ENCODE data around the gene OR52E5.

The OR52E5 gene

DNA sequence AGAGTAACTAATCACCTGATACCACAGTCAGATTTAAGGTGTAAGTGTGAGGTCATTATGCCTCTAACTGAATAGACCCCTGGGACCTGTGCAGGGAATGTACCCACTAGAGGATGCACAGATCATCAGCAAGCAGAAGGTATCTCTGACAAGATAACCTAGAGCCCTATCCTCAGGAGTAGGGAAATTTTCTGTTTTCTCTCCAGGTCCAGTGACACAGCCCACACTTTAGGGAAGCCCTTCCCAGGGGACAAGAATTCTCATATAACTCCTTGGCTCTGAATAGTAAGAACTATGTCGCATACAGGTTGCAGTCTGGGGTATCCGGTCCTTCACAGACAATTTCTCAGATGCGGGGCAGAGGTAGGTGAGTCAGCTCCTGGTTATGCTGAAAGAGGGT is at the start of gene OR52E5:
OR52E5 (plus strand) TSS at position 301 of the 400 bp plus-strand sequence. CDS start 7,569 bp downstream, outside the sequence.
- no peaks in the 10 kb centered on the region for H3K9me3 Mint-ChIP-seq
- ATAC-seq (replicated peaks), result no peak
- H3K4me3 Mint-ChIP-seq, result no peak within 1 kb of the TSS
- H3K27ac Mint-ChIP-seq, result no peak within 1 kb of the TSS
- no peaks in the 10 kb centered on the region for H3K4me1 Mint-ChIP-seq
- H3K36me3 Mint-ChIP-seq, result no peaks in the 10 kb centered on the region
- DNase-seq, result no peak
- peaks cover 0 to 4% of the 10 kb centered on the region in 2 donors for H3K27me3 Mint-ChIP-seq

DNA sequence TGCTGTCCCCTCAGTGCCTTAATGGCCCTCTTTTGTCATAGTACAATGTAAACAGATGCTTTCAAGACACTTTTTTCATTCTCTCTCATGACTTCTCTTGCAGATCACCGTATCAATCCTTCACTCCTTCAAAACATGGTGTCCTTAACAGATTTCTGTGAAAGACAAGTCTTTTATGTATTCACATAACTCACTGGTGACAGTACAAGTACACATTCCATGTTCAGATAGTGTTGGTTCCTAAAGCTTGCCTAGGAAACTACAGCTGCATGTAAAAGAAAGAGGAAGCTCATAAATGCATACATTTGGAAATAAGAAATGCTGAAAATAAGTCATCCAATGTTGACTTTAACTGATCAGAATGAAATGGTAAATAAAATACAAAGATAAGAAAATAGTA is 46.3 kb upstream of the OR52E5 start:
- DNase-seq (no peak), ATAC-seq (replicated peaks) (no peak)
- Mint-ChIP-seq H3K27me3 (peaks cover 0 to 7% of the 10 kb centered on the region in 2 donors), H3K27ac (no peak overlapping the region), H3K9me3 (peaks cover 0 to 5% of the 10 kb centered on the region in 2 donors), H3K4me1 (no peaks in the 10 kb centered on the region), H3K36me3 (no peaks in the 10 kb centered on the region), H3K4me3 (no peak overlapping the region)

DNA sequence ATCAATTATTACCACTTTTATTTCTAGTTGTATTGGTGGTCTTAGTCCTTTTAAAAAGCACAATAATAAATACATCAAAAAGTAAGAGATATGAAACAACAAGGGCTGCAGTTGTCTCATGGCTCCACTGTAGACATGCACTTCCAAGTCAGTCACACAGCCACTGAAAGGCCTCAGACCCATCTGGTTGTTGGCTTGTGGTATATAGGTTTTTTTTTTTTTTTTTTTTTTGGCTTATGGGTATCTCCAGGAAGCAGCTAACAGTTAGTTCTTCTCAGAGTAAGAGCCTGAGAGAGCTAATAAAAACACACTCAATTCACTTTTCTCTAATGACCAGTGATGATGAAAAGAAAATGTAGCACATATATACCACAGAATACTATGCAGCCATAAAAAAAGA is 45.3 kb upstream of the OR52E5 start:
- Mint-ChIP-seq H3K4me1 (no peaks in the 10 kb centered on the region), H3K36me3 (no peaks in the 10 kb centered on the region), H3K27me3 (peaks cover 0 to 8% of the 10 kb centered on the region in 2 donors), H3K4me3 (no peak overlapping the region), H3K27ac (no peak overlapping the region), H3K9me3 (peaks cover 0 to 5% of the 10 kb centered on the region in 2 donors)
- DNase-seq (no peak), ATAC-seq (replicated peaks) (no peak)

DNA sequence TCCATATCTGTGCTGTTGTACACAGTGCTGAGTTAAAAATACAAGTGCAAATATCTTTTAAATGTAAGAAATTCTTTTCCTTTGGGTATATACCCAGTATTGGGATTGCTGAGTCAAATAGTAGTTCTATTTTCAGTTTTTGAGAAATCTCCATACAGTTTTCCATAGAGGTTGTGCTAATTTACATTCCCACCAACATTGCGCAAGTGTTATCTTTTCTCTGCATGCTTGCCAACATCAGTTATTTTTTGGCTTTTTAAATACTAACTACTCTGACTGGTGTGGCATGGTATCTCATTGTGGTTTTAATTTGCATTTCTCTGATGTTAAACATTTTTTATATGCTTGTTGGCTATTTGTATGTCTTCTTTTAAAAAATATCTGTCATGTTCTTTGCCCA is 42.0 kb upstream of the OR52E5 start:
- no peak overlapping the region for H3K27ac Mint-ChIP-seq
- no peak overlapping the region for H3K4me3 Mint-ChIP-seq
- no peaks in the 10 kb centered on the region for H3K36me3 Mint-ChIP-seq
- H3K4me1 Mint-ChIP-seq, result no peaks in the 10 kb centered on the region
- DNase-seq (no peak), ATAC-seq (replicated peaks) (no peak)
- peaks cover 6 to 8% of the 10 kb centered on the region in 2 donors for H3K9me3 Mint-ChIP-seq
- H3K27me3 Mint-ChIP-seq, result peaks cover 6 to 24% of the 10 kb centered on the region in 2 donors

DNA sequence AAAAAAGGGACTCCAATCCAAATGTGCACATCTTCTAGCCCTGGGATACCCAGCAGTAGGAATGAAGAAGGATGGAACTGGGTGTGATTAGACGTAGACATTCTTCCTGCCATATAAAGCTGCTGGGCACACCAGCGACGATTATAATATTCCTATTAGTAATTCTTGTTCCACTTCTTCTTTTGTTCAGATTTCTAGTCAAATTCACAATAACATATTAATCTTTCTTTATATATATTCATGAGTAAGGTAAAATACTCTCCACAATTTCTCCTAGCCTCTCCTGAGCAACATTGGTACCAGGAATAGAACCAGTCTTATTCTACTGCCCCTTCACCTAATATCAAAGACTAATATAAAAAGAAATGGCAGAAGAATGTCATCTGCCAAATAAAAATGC is 35.4 kb upstream of the OR52E5 start, which contains the start of gene OR52E8:
OR52E8 (minus strand) TSS at position 101 of the 400 bp plus-strand sequence; CDS start at position 101, 0 bp downstream.
- DNase-seq, result no peak
- no peak within 1 kb of the TSS for H3K4me3 Mint-ChIP-seq

DNA sequence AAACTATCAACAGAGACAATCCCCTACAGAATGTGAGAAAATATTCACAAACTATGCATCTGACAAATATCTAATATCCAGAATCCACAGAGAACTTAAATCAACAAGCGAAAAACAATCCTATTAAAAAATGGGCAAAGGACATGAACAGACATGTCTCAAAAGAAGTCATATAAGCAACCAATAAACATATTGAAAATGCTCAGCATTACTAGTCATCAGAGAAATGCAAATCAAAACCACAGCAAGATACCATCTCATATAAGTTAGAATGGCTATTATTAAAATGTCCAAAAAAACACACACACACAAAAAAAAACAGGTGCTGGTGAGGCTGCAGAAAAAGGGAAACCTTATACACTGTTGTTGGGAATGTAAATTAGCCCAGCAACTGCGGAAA is 27.2 kb upstream of the OR52E5 start:
- Mint-ChIP-seq H3K27ac (no peak overlapping the region), H3K27me3 (peaks cover 6 to 27% of the 10 kb centered on the region in 2 donors), H3K4me1 (no peaks in the 10 kb centered on the region), H3K4me3 (no peak overlapping the region), H3K36me3 (no peaks in the 10 kb centered on the region), H3K9me3 (peaks cover 2 to 5% of the 10 kb centered on the region in 2 donors)
- DNase-seq, result no peak
- no peak for ATAC-seq (replicated peaks)

More for the DNA sequence above, 35.4 kb upstream of the OR52E5 start, which contains the start of gene OR52E8:
- Mint-ChIP-seq H3K9me3 (peaks cover 3 to 6% of the 10 kb centered on the region in 2 donors), H3K27me3 (peaks cover 18 to 22% of the 10 kb centered on the region in 2 donors), H3K4me1 (no peaks in the 10 kb centered on the region), H3K27ac (no peak within 1 kb of the TSS), H3K36me3 (no peaks in the 10 kb centered on the region)
- ATAC-seq (replicated peaks), result no peak

DNA sequence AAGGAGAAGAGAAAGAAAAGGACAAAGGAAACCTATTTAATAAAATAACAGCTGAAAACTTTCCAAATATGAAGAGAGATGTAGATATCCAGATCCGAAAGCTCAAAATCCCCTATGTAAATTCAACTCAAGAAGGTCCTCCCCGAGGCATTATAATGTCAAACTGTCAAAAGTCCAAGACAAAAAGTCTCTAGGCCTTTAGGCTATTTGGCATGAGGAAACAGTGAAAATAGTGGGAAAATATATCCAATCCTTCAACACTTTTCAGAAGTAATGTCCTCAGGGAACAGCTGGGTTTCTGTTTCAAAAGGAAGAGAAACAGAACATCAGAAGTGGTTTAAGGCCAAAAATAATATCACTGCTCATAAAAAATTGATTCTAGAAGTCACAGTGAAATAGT is 14.4 kb upstream of the OR52E5 start:
- DNase-seq, result no peak
- Mint-ChIP-seq H3K36me3 (no peaks in the 10 kb centered on the region), H3K9me3 (peaks cover 0 to 4% of the 10 kb centered on the region in 2 donors), H3K27ac (no peak overlapping the region), H3K4me3 (no peak overlapping the region), H3K4me1 (no peaks in the 10 kb centered on the region), H3K27me3 (peaks cover 0 to 4% of the 10 kb centered on the region in 2 donors)
- no peak for ATAC-seq (replicated peaks)

DNA sequence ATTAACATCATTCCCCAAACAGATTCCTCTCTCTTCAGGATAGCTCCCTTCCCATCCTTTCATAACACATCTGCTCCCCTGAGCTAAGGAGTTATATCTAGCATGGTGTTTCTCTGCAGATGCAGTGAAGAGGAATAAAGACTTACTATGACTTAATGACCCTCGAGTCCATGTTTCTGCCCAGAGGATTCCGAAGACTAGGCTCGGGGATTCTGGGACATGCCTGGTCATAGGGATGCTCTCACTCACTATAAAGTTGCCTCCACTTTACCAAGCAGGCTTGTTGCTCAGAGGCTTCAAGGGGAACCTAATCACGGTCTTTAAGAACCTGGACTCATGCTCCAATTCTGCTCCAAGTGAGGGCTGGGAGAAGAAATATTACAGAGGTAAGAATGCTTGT is 12.7 kb upstream of the OR52E5 start, which contains the start of gene OR52E4:
OR52E4 (plus strand) TSS at position 301 of the 400 bp plus-strand sequence. CDS start 3,664 bp downstream, outside the sequence.
- Mint-ChIP-seq H3K4me1 (no peaks in the 10 kb centered on the region), H3K36me3 (no peaks in the 10 kb centered on the region), H3K4me3 (no peak within 1 kb of the TSS), H3K27ac (no peak within 1 kb of the TSS), H3K27me3 (peaks cover 0 to 7% of the 10 kb centered on the region in 2 donors), H3K9me3 (no peaks in the 10 kb centered on the region)
- no peak for DNase-seq
- ATAC-seq (replicated peaks), result no peak

DNA sequence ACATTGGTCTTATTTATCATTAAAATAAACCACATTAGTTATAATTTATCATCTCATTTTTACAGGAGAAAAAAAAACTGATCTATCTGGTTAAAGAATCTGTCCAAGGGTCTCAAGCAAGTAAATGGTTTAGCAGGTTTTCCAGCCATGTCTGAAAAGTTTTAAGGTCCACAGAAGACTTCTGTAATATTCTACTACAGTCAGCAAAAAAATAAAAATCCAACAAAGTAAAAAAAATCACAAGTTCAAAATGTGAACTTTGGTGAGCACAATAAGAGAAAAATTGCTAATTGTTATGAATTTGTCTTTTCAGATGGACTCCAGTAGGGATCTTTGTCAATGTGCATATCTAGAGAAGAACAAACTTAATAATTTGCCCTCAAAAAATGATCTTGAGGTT is 11.3 kb upstream of the OR52E5 start:
- Mint-ChIP-seq H3K36me3 (no peaks in the 10 kb centered on the region), H3K4me1 (no peaks in the 10 kb centered on the region), H3K4me3 (no peak overlapping the region), H3K9me3 (no peaks in the 10 kb centered on the region), H3K27ac (no peak overlapping the region), H3K27me3 (peaks cover 0 to 13% of the 10 kb centered on the region in 2 donors)
- no peak for DNase-seq
- no peak for ATAC-seq (replicated peaks)

DNA sequence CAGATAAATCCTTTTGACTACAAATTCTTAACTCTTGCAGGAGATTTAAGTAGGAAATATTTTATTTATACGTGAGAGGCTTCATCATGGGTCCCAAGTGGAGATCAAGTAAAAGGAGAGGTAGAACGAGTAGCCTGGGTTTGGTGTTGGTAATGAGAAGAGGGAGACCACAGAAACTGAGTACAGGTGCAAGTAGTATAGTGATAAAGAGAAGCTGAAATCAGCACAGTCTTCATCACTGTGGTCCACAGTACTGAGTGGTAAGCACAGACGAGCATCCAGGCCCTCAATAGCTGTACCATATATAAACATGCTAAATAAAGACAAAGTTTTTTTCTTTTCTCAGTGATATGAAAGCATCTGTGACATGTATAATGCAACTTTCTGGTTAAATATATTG is 5.8 kb upstream of the OR52E5 start:
- H3K4me1 Mint-ChIP-seq, result no peaks in the 10 kb centered on the region
- ATAC-seq (replicated peaks), result no peak

DNA sequence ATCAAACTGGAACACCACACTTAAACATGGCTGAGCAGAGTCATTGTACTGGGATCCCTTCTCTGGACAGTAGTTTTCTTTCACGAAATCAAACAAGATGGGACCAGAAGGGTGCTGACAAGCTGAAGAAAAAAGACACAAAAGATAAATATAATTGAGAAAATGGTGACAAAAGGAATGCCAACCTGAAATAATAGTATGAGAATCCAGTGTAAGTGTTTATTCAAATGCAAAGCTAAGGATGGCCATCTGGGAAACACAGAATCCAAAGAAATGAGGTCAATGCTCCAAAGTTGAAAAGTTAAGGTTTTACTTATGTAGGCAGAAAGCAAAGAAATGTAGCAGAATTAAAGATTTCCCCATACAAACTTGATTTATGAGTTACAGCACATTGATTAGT is 5.3 kb upstream of the OR52E5 start:
- H3K4me3 Mint-ChIP-seq, result no peak overlapping the region
- DNase-seq (no peak), ATAC-seq (replicated peaks) (no peak)
- no peaks in the 10 kb centered on the region for H3K4me1 Mint-ChIP-seq
- H3K27me3 Mint-ChIP-seq, result peaks cover 10 to 13% of the 10 kb centered on the region in 2 donors
- H3K9me3 Mint-ChIP-seq, result no peaks in the 10 kb centered on the region
- H3K36me3 Mint-ChIP-seq, result no peaks in the 10 kb centered on the region
- no peak overlapping the region for H3K27ac Mint-ChIP-seq

More for the DNA sequence above, 5.8 kb upstream of the OR52E5 start:
- no peaks in the 10 kb centered on the region for H3K9me3 Mint-ChIP-seq
- H3K27me3 Mint-ChIP-seq, result peaks cover 10 to 13% of the 10 kb centered on the region in 2 donors
- H3K36me3 Mint-ChIP-seq, result no peaks in the 10 kb centered on the region
- no peak overlapping the region for H3K4me3 Mint-ChIP-seq
- DNase-seq, result no peak
- no peak overlapping the region for H3K27ac Mint-ChIP-seq

DNA sequence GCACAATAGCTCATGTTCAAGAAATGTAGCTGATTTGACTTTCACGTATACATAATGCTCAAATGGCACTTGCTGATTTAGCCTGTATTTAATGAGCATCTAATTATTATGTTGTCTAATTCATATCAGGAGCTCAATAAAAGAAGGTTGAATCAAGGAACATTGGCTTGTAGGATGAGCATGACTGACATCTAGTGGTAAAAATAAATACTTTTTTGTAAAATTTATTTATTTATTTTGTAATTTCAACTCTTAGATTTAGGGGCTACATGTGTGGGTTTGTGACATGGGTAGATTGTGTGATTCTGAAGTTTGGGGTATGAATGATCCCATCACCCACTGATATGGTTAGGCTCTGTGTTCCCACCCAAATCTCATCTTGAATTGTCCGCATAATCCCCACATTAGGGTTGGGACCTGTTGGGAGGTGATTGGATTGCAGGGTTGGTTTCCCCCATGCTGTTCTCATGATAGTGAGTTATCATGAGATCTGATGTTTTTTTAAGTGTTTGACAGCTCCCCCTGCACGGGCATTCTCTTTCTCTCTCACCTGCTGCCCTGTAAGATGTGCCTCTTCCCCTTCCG is 1.7 kb upstream of the OR52E5 start:
- H3K4me1 Mint-ChIP-seq, result no peaks in the 10 kb centered on the region
- ATAC-seq (replicated peaks), result no peak
- H3K36me3 Mint-ChIP-seq, result no peaks in the 10 kb centered on the region
- no peaks in the 10 kb centered on the region for H3K9me3 Mint-ChIP-seq
- H3K4me3 Mint-ChIP-seq, result no peak overlapping the region
- no peak for DNase-seq
- H3K27me3 Mint-ChIP-seq, result peaks cover 0 to 13% of the 10 kb centered on the region in 2 donors
- H3K27ac Mint-ChIP-seq, result no peak overlapping the region

DNA sequence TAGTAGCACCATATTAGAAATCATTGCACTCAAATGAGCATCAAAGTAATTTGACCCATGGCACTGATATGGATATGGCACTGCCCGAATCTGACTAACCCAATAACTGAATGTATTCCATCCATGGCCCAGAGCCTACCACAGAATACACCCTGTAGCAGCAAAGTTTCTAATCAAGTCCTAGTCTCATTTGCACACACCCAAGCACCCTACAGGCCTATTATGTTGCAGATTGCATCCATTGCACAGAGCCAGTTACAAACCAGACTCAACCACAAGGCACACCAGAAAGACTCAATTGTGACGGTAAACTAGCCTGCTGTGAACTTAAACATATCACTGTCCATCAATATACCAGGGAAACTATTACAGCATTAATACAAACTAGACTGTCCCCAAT is 6.5 kb downstream of the OR52E5 start:
- ATAC-seq (replicated peaks) (no peak), DNase-seq (no peak)
- H3K27ac Mint-ChIP-seq, result no peak overlapping the region
- H3K9me3 Mint-ChIP-seq, result no peaks in the 10 kb centered on the region
- no peaks in the 10 kb centered on the region for H3K27me3 Mint-ChIP-seq
- no peak overlapping the region for H3K4me3 Mint-ChIP-seq
- H3K4me1 Mint-ChIP-seq, result no peaks in the 10 kb centered on the region
- H3K36me3 Mint-ChIP-seq, result no peaks in the 10 kb centered on the region

DNA sequence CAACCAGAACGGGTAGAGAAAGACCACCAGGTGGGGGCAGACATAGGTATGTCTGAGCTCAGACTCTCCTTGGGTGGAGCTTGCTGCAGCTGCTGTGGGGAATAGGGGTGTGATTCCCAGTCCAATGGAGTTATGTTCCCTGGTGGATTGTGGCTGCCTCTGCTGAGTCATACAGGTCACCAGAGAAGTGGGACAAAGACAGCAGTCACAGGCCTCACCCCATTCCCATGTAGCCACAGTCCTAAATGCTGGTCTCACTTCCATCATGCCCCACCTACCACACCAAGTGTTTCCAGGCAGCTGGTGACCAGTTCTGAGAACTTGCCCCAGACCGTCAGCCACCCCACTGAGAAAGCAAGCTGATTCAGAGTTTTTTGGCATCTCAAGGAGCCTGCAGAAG is 17.5 kb downstream of the OR52E5 start:
- DNase-seq, result no peak
- ATAC-seq (replicated peaks), result no peak
- peaks cover 0 to 4% of the 10 kb centered on the region in 2 donors for H3K36me3 Mint-ChIP-seq
- no peak overlapping the region for H3K27ac Mint-ChIP-seq
- no peak overlapping the region for H3K4me3 Mint-ChIP-seq
- H3K4me1 Mint-ChIP-seq, result no peaks in the 10 kb centered on the region
- H3K27me3 Mint-ChIP-seq, result peaks cover 21 to 33% of the 10 kb centered on the region in 2 donors
- peaks cover 2 to 9% of the 10 kb centered on the region in 2 donors for H3K9me3 Mint-ChIP-seq

DNA sequence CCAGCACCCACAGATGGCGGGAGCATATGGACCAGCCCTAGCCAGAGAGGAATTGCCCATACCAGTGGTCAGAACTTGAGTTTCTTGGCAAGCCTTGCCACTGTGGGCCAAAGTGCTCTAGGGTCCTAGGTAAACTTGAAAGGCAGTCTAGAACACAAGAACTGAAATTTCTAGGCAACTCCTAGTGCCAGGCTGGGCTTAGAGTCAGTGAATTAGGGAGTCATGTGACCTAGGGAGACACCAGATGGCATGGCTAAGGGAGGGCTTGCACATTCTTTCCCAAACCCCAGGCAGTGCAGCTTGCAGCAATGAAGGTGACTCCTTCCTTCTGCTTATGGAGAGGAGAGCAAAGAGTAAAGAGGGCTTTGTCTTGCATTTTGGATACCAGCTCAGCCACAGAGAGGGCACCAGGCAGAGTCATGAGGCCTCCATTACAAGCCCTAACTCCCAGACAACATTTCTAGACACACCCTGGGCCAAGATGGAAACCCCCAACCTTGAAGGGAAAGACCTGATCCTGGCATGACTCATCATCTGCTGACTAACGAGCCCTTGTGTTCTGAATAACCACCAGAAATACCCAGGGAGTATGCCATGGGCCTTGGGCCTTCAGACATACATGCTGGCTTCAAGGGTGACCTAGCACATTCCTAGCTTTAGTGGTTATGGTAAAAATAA is 29.9 kb downstream of the OR52E5 start:
- H3K4me1 Mint-ChIP-seq, result peaks cover 0 to 2% of the 10 kb centered on the region in 2 donors
- peaks cover 9 to 13% of the 10 kb centered on the region in 2 donors for H3K9me3 Mint-ChIP-seq
- H3K27ac Mint-ChIP-seq, result no peak overlapping the region
- peak; percentile 65 to 95 for ATAC-seq (replicated peaks)
- H3K4me3 Mint-ChIP-seq, result no peak overlapping the region
- peak; percentile 24 for DNase-seq
- peaks cover 0 to 1% of the 10 kb centered on the region in 2 donors for H3K36me3 Mint-ChIP-seq
- H3K27me3 Mint-ChIP-seq, result no peaks in the 10 kb centered on the region
